Mesothelial cell of epicardium (in vitro differentiated cells): ENCODE measurements around the gene PODNL1. TPM values are rescaled to one million over a fixed set of nuclear protein-coding genes. Genes with fewer than 3 reads are reported as not detected.

Experiments
- DNase-seq, 2 experiments: peaks; one replicate each; pipeline ENCODE4 v3.0.0; 2021; ENCODE audit warnings: low spot score in 2 of 2; ENCODE audit not compliant: unreplicated experiment in 2 of 2
- H3K27ac Mint-ChIP-seq: 2 replicates; pipeline ENCODE4 v1.8.0; 2021; ENCODE audit warnings: mixed read lengths
- H3K27me3 Mint-ChIP-seq: 2 replicates; pipeline ENCODE4 v1.8.0; 2021; ENCODE audit warnings: low read depth, mixed read lengths
- H3K36me3 Mint-ChIP-seq: 2 replicates; pipeline ENCODE4 v1.8.0; 2021; ENCODE audit warnings: mixed read lengths
- H3K4me1 Mint-ChIP-seq: 2 replicates; pipeline ENCODE4 v1.8.0; 2021; ENCODE audit warnings: mixed read lengths
- H3K4me3 Mint-ChIP-seq: 2 replicates; pipeline ENCODE4 v1.8.0; 2021; ENCODE audit warnings: mild to moderate bottlenecking, moderate library complexity, mixed read lengths
- H3K9me3 Mint-ChIP-seq: 2 replicates; pipeline ENCODE4 v1.8.0; 2021; ENCODE audit warnings: mixed read lengths
- CTCF ChIP-seq: fragments of 200-600 bp; sonication (generic); IDR thresholded peaks from one replicate; pipeline ENCODE4 v1.5.0; 2021; ENCODE audit warnings: antibody characterized with exemption; ENCODE audit not compliant: unreplicated experiment
- total RNA-seq: library from RNA; stranded (reverse); gene quantifications from 3 replicates; pipeline ENCODE4 v1.2.1, GENCODE V29; 2021

Gene PODNL1
- total RNA-seq, 1 donor from 2014 or later: 1.0 TPM

GRCh38 chr19:13954185-13954584, 16.0 kb upstream of the PODNL1 start:
- H3K4me3 Mint-ChIP-seq: peak overlapping the region; percentile 85
- H3K27ac Mint-ChIP-seq: no peak overlapping the region
- H3K4me1 Mint-ChIP-seq: peaks cover 10% of the 10 kb centered on the region
- H3K9me3 Mint-ChIP-seq: no peaks in the 10 kb centered on the region
- no peaks in the 10 kb centered on the region for H3K27me3 Mint-ChIP-seq
- H3K36me3 Mint-ChIP-seq: peaks cover 2% of the 10 kb centered on the region
- TF ChIP-seq CTCF: no peak
- DNase-seq: no peak

GRCh38 chr19:13952931-13953531, 14.8 kb upstream of the PODNL1 start:
- DNase-seq: no peak
- peak overlapping the region; percentile 53 for H3K27ac Mint-ChIP-seq
- H3K4me3 Mint-ChIP-seq: peak overlapping the region; percentile 85
- TF ChIP-seq CTCF: no peak
- peaks cover 10% of the 10 kb centered on the region for H3K4me1 Mint-ChIP-seq
- no peaks in the 10 kb centered on the region for H3K9me3 Mint-ChIP-seq
- H3K36me3 Mint-ChIP-seq: peaks cover 2% of the 10 kb centered on the region
- H3K27me3 Mint-ChIP-seq: no peaks in the 10 kb centered on the region

GRCh38 chr19:13952154-13952930, 14.1 kb upstream of the PODNL1 start, which contains the start of gene DCAF15:
Gene DCAF15, plus strand, starts transcription at chr19:13952509. Its CDS starts 4 bp downstream, at chr19:13952513.
- peak; percentile 98 to 99 for DNase-seq
- TF ChIP-seq CTCF: no peak
- Mint-ChIP-seq H3K27ac (peak within 1 kb of the TSS; percentile 89), H3K36me3 (peaks cover 2% of the 10 kb centered on the region), H3K4me1 (peaks cover 10% of the 10 kb centered on the region), H3K27me3 (no peaks in the 10 kb centered on the region), H3K4me3 (peak within 1 kb of the TSS; percentile 85), H3K9me3 (no peaks in the 10 kb centered on the region)

- H3K36me3 Mint-ChIP-seq: no peaks in the 10 kb centered on the region
- TF ChIP-seq CTCF: no peak
- H3K4me3 Mint-ChIP-seq: peak overlapping the region; percentile 85
- H3K4me1 Mint-ChIP-seq: peaks cover 10% of the 10 kb centered on the region
- H3K27ac Mint-ChIP-seq: peak overlapping the region; percentile 89
- H3K27me3 Mint-ChIP-seq: no peaks in the 10 kb centered on the region
- no peaks in the 10 kb centered on the region for H3K9me3 Mint-ChIP-seq
- no peak for DNase-seq
Observed at GRCh38 chr19:13951799-13952153, 13.6 kb upstream of the PODNL1 start.

GRCh38 chr19:13951043-13951442, 12.8 kb upstream of the PODNL1 start:
- no peak for DNase-seq
- no peak overlapping the region for H3K27ac Mint-ChIP-seq
- no peak overlapping the region for H3K4me3 Mint-ChIP-seq
- H3K27me3 Mint-ChIP-seq: no peaks in the 10 kb centered on the region
- no peak for TF ChIP-seq CTCF
- peaks cover 10% of the 10 kb centered on the region for H3K4me1 Mint-ChIP-seq
- no peaks in the 10 kb centered on the region for H3K9me3 Mint-ChIP-seq
- no peaks in the 10 kb centered on the region for H3K36me3 Mint-ChIP-seq
